NCI-H446 (cell line): ENCODE data around the gene CCDC90B.
A peak's percentile ranks its signal among the peaks of the same experiment; 100 is the strongest.

Source experiments
- DNase-seq, 2 experiments: peaks; one replicate each; lab custom pipeline; 2025; lab: John Stamatoyannopoulos, UW

The CCDC90B gene

GRCh38 chr11:83235825-83236224 lies 50.3 kb downstream of the CCDC90B start:
- DNase-seq, result no peak

GRCh38 chr11:83223457-83223856 lies 62.7 kb downstream of the CCDC90B start:
- no peak for DNase-seq

DNA sequence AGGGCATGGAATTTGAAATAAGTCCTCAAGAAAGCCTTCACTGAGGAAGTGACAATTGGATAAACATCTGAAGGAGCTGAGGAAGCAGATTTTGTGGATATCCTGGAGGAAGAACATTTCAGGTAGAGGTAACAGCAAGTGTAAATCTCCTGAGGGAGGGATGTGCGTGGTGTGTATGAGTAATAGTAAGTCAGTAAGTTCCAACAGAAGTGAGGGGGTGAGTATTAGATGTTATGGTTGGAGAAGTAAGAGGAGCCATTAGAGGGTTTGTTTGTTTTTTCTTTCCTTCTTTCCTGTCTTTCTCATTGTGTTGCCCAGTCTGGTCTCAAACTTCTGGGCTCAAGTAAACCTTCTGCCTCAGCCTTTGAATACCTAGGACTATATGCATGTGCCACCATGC lies 63.7 kb downstream of the CCDC90B start:
- DNase-seq, result no peak

DNA sequence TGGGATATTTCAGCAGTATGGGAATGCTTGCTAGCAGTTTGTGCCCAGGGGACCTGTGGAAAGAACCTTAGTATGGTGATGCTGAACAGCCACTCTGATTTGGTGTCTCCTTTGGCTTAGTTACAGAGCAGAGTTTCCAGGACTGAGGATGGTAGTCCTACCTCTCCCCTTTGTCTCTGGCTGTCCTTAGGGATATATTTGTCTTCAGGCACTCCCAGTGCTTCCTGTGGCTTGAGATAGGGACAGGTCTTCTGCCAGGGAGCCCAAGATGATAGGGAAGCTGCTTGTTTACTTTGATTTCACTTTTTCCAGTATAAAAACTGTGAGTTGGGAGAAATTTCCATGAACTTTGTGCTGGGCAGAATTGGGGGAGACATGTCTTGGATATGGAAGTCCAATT lies 64.5 kb downstream of the CCDC90B start:
- DNase-seq, result no peak

GRCh38 chr11:83220260-83220659 lies 65.9 kb downstream of the CCDC90B start:
- no peak for DNase-seq

- peak in 1 of 2 experiments; percentile 3 for DNase-seq
These were observed 67.1 kb downstream of the CCDC90B start for GRCh38 chr11:83219095-83219494.
